ENCODE measurements around the gene SBNO2.

GRCh38 chr19:1189419-1189818 lies 15.4 kb upstream of the SBNO2 start:
- TF ChIP-seq CTCF (conservative IDR thresholded peaks at IDR 0.05; ENCODE audit: low read depth in 2 of 2), result no peak
- TF ChIP-seq REST (IDR thresholded peaks at IDR 0.05; ENCODE audit: unreplicated experiment), result no peak
- no peak for TF ChIP-seq EZH2phosphoT487 (IDR thresholded peaks at IDR 0.05; ENCODE audit: unreplicated experiment)
- TF ChIP-seq ZNF331 (CRISPR knock-in tag; IDR thresholded peaks at IDR 0.05; ENCODE audit: low read depth), result no peak

All from GM23338 (cell line).